GM12891 (cell line): ENCODE measurements around the gene VTN.

Experiments used
- POLR2A ChIP-seq: IDR thresholded peaks from 2 replicates; pipeline ENCODE4 v1.6.1; 2011; ENCODE audit warnings: low read depth, low read length, control low read depth
- POLR2AphosphoS5 ChIP-seq: IDR thresholded peaks from 2 replicates; pipeline ENCODE4 v1.6.1; 2011; ENCODE audit warnings: low read depth, low read length, control low read depth
- TAF1 ChIP-seq: IDR thresholded peaks from 2 replicates; pipeline ENCODE4 v1.6.1; 2011; ENCODE audit warnings: low read depth, low read length, control low read depth

GRCh38 chr17:28345419-28346198, 24.5 kb downstream of the VTN start:
- TF ChIP-seq POLR2AphosphoS5 (no peak), TAF1 (no peak), POLR2A (no peak)
